Measurements from ENCODE around the gene CC2D1A. TPM values are rescaled to one million over a fixed set of nuclear protein-coding genes. Genes with fewer than 3 reads are reported as not detected.

The CC2D1A gene
- total RNA-seq, 6 experiments from 2014 or later = 22.9 to 28.3 (median 25.5) TPM

DNA sequence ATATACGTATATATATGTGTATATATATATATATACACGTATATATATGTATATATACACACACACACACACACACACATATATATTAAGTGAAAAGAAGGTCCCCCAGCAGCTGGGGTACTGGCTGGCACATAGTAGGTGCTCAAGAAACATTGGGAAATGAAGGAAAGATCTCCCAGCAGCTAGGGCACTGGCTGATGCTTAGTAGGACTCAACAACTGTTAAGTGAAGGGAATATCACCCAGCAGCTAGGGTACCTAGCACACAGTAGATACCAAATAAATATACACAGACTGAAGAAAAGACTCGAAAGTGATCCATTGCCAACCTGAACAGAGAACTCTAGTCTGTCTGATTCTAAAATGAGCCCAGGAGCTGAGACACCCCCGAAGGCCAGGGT, 20.0 kb downstream of the CC2D1A start:
- no peak overlapping the region for H3K4me3 Mint-ChIP-seq
- H3K36me3 Mint-ChIP-seq (ENCODE audit: low read depth) = peaks cover 46% of the 10 kb centered on the region
- TF ChIP-seq, protein P1, sequence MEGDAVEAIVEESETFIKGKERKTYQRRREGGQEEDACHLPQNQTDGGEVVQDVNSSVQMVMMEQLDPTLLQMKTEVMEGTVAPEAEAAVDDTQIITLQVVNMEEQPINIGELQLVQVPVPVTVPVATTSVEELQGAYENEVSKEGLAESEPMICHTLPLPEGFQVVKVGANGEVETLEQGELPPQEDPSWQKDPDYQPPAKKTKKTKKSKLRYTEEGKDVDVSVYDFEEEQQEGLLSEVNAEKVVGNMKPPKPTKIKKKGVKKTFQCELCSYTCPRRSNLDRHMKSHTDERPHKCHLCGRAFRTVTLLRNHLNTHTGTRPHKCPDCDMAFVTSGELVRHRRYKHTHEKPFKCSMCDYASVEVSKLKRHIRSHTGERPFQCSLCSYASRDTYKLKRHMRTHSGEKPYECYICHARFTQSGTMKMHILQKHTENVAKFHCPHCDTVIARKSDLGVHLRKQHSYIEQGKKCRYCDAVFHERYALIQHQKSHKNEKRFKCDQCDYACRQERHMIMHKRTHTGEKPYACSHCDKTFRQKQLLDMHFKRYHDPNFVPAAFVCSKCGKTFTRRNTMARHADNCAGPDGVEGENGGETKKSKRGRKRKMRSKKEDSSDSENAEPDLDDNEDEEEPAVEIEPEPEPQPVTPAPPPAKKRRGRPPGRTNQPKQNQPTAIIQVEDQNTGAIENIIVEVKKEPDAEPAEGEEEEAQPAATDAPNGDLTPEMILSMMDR (IDR thresholded peaks at IDR 0.05) = no peak
- H3K9me3 Mint-ChIP-seq = peaks cover 4% of the 10 kb centered on the region; the same call in 1 of the 2 replicates
- H3K4me1 Mint-ChIP-seq (ENCODE audit: low read depth) = no peaks in the 10 kb centered on the region
- no peaks in the 10 kb centered on the region; the same call in none of the 2 replicates for H3K27me3 Mint-ChIP-seq (ENCODE audit: insufficient read depth)
- no peak for DNase-seq
- H3K27ac Mint-ChIP-seq = no peak overlapping the region

DNA sequence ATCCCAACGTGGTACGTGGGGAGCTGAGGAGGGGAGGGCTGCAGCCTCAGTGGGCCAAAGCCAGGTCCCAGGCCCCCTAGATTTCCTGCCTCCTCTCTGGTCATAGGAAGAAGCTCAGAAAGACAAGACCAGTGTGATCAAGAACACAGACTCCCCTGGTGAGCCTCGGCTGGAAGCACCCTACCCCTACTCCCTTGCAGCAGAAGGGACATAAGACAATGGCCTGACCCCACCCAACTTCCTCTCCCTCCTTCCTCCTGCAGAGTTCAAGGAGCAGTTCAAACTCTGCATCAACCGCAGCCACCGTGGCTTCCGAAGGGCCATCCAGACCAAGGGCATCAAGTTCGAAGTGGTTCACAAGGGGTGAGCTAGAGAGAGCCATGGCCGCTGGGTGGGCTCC, 20.7 kb downstream of the CC2D1A start:
- no peaks in the 10 kb centered on the region for H3K9me3 Mint-ChIP-seq
- peaks cover 39% of the 10 kb centered on the region for H3K36me3 Mint-ChIP-seq (ENCODE audit: low read depth)
- H3K4me3 Mint-ChIP-seq = no peak overlapping the region
- TF ChIP-seq, protein P1 (IDR thresholded peaks at IDR 0.05) = no peak
- no peak for DNase-seq
- no peaks in the 10 kb centered on the region; the same call in none of the 2 replicates for H3K27me3 Mint-ChIP-seq (ENCODE audit: insufficient read depth)
- H3K4me1 Mint-ChIP-seq (ENCODE audit: low read depth) = no peaks in the 10 kb centered on the region
- no peak overlapping the region for H3K27ac Mint-ChIP-seq

DNA sequence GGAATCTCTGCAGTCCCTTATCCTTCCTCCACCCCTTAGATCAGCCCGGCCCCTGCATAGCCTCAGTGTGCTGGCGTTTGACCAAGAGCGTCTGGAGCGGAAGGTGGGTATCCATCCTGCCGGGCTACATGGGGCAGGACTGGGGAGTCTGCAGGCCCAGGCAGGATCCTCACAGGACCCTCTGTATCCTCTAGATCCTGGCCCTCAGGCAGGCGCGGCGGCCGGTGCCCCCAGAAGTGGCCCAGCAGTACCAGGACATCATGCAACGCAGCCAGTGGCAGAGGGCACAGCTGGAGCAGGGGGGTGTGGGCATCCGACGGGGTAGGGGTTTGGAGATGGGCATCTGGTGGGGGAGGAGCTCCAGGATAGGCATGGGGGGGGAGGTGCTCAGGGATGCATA, 23.3 kb downstream of the CC2D1A start:
- H3K4me1 Mint-ChIP-seq (ENCODE audit: low read depth) = no peaks in the 10 kb centered on the region
- peaks cover 23% of the 10 kb centered on the region for H3K36me3 Mint-ChIP-seq (ENCODE audit: low read depth)
- H3K4me3 Mint-ChIP-seq = no peak overlapping the region
- no peaks in the 10 kb centered on the region; the same call in 1 of the 2 replicates for H3K27me3 Mint-ChIP-seq (ENCODE audit: insufficient read depth)
- H3K27ac Mint-ChIP-seq = no peak overlapping the region
- no peaks in the 10 kb centered on the region for H3K9me3 Mint-ChIP-seq
- no peak for DNase-seq
- TF ChIP-seq, protein P1 (IDR thresholded peaks at IDR 0.05) = no peak

DNA sequence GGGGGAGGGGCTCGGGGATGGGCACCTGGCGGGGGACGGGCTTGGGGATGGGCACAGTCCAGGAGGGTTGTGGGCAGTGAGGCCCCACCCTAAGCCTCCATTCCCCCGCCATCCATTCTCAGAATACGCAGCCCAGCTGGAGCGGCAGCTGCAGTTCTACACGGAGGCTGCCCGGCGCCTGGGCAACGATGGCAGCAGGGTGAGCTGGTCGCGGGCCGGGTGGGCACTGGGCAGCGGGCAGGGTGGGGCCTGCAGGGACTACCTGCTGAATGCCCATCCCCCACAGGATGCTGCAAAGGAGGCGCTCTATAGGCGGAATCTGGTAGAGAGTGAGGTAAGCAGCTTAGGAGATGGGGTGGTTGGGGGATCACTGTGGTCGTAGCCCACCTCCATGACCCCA, 24.0 kb downstream of the CC2D1A start:
- H3K9me3 Mint-ChIP-seq = no peaks in the 10 kb centered on the region
- H3K36me3 Mint-ChIP-seq (ENCODE audit: low read depth) = peaks cover 19% of the 10 kb centered on the region

DNA sequence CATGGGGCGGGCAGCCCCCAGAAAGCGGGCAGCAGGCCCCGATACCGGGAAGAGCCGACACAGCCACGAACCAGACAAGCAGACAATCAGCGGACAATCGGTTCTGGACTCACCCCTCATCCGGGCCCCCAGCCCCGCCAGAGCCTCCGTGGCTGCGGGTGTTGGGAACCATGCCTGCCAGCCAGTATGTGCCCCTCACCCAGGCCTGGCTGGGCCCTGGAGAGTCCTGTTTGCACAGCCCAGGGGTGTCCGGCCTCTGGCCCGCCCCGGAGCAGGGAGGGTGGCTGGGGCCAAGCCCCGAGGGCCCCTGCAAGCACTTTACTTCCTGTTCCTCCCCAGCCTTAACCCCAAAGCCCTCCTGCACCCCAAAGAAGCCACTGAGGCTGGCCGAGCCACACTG, 24.4 kb downstream of the CC2D1A start:
- H3K36me3 Mint-ChIP-seq (ENCODE audit: low read depth) = peaks cover 16% of the 10 kb centered on the region
- TF ChIP-seq, protein P1 (IDR thresholded peaks at IDR 0.05) = no peak
- no peak for DNase-seq
- H3K4me3 Mint-ChIP-seq = no peak overlapping the region
- H3K27me3 Mint-ChIP-seq (ENCODE audit: insufficient read depth) = no peaks in the 10 kb centered on the region
- H3K4me1 Mint-ChIP-seq (ENCODE audit: low read depth) = no peaks in the 10 kb centered on the region
- H3K27ac Mint-ChIP-seq = no peak overlapping the region
- H3K9me3 Mint-ChIP-seq = no peaks in the 10 kb centered on the region

More for the DNA sequence above, 24.0 kb downstream of the CC2D1A start:
- no peaks in the 10 kb centered on the region; the same call in 1 of the 2 replicates for H3K27me3 Mint-ChIP-seq (ENCODE audit: insufficient read depth)
- TF ChIP-seq, protein P1 (IDR thresholded peaks at IDR 0.05) = no peak
- no peak for DNase-seq
- H3K4me3 Mint-ChIP-seq = no peak overlapping the region
- no peak overlapping the region for H3K27ac Mint-ChIP-seq
- H3K4me1 Mint-ChIP-seq (ENCODE audit: low read depth) = no peaks in the 10 kb centered on the region
